ENCODE results near the gene ENAH. TPM values are rescaled to one million over a fixed set of nuclear protein-coding genes. Genes with fewer than 3 reads are reported as not detected.

ENAH gene
- polyA plus RNA-seq, 1 of the 3 experiments (the other 2 are of a cell fraction) = 48.9 TPM

DNA sequence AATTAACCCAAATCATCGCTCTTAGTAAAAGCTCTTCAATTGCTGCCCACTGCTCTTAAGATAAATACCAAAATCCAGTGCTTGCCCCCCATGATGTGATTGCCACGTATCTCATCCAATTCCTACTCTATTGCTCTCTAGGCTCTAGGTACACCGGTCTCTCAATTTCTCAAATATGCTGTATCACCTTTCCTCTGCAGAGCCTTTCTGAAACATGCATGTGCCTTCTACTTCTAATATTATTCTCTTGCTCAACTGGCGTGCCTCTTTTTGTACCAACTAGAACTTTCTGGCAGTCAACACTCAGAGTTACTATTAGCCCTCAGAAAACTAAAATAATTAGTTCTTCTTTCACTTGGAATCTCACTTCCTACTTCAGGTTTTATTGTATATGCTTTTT, 113.3 kb downstream of the ENAH start:
- Histone ChIP-seq H3K36me3 (replicated peaks in 1 of 2; ENCODE audit: control insufficient read depth in 1 of 2, insufficient read depth in 2 of 2, low read length in 1 of 2) (peaks cover 13 to 22% of the 10 kb centered on the region in 2 experiments), H3F3A (replicated peaks; ENCODE audit: insufficient read depth) (peaks cover 8% of the 10 kb centered on the region), H3K9me2 (no peaks in the 10 kb centered on the region), H3K9me3 (no peaks in the 10 kb centered on the region), H3K79me2 (ENCODE audit: insufficient read depth) (peaks cover 100% of the 10 kb centered on the region), H3K27ac (ENCODE audit: low read depth in 2 of 2, low read length in 1 of 2) (peak overlapping the region in 1 of 2 experiments; percentile 73; a peak in 2 of 4 replicates), H4K20me1 (ENCODE audit: insufficient read depth) (peaks cover 73% of the 10 kb centered on the region), H3K4me1 (ENCODE audit: control insufficient read depth in 1 of 2, insufficient read depth in 2 of 2, low read depth in 1 of 2, low read length in 1 of 2) (peaks cover 29 to 43% of the 10 kb centered on the region in 2 experiments; a peak in 3 of 4 replicates), H3K4me3 (ENCODE audit: low read depth in 2 of 2, low read length in 1 of 2) (no peak overlapping the region), H3K27me3 (ENCODE audit: insufficient read depth) (no peaks in the 10 kb centered on the region), H3K9ac (no peak overlapping the region), H2AFZ (ENCODE audit: low read depth) (no peak overlapping the region), H3K4me2 (no peak overlapping the region)
- CTCF ChIA-PET = interaction anchor here (1.0 to 1.8 kb wide), 2 partner anchors 14 to 65 kb away, joined by 4 to 5 read pairs; no protein-coding TSS in a partner anchor
- DNase-seq = no peak
- POLR2A ChIA-PET = no interaction called here
- TF ChIP-seq NRF1 (IDR thresholded peaks at IDR 0.05; ENCODE audit: low read depth, low read length) (no peak), SIN3A (IDR thresholded peaks at IDR 0.05; ENCODE audit: borderline replicate concordance, low read depth, low read length) (no peak), TAF1 (IDR thresholded peaks at IDR 0.05; ENCODE audit: borderline replicate concordance, low read depth, low read length) (no peak), GABPA (IDR thresholded peaks at IDR 0.05; ENCODE audit: low read depth) (no peak), RFX5 (IDR thresholded peaks at IDR 0.05; ENCODE audit: low read length) (no peak), FOXM1 (IDR thresholded peaks at IDR 0.05; ENCODE audit: low read depth) (no peak), NFIC (IDR thresholded peaks at IDR 0.05; ENCODE audit: borderline replicate concordance) (no peak), JUND (IDR thresholded peaks at IDR 0.05) (no peak), EP300 (IDR thresholded peaks at IDR 0.05; ENCODE audit: borderline replicate concordance in 1 of 2, low read depth in 1 of 2, low read length in 1 of 2) (no peak), ELF1 (IDR thresholded peaks at IDR 0.05) (no peak), SMC3 (IDR thresholded peaks at IDR 0.05; ENCODE audit: low read depth, low read length) (no peak), FOSL2 (IDR thresholded peaks at IDR 0.05; ENCODE audit: borderline replicate concordance, low read depth) (no peak)
- 94% methylated on average over 4 of the region's 4 CpGs for WGBS (ENCODE audit: low lambda C conversion rate)

GRCh38 chr1:225539069-225539468, 113.9 kb downstream of the ENAH start:
- Histone ChIP-seq H3K9ac (no peak overlapping the region), H3K36me3 (replicated peaks in 1 of 2; ENCODE audit: control insufficient read depth in 1 of 2, insufficient read depth in 2 of 2, low read length in 1 of 2) (peaks cover 16 to 22% of the 10 kb centered on the region in 2 experiments), H3K4me3 (ENCODE audit: low read depth in 2 of 2, low read length in 1 of 2) (no peak overlapping the region), H3K4me2 (no peak overlapping the region), H3K27ac (ENCODE audit: low read depth in 2 of 2, low read length in 1 of 2) (peak overlapping the region in 1 of 2 experiments; percentile 73; a peak in 2 of 4 replicates), H3K27me3 (ENCODE audit: insufficient read depth) (no peaks in the 10 kb centered on the region), H3F3A (replicated peaks; ENCODE audit: insufficient read depth) (peaks cover 11% of the 10 kb centered on the region), H3K4me1 (ENCODE audit: control insufficient read depth in 1 of 2, insufficient read depth in 2 of 2, low read depth in 1 of 2, low read length in 1 of 2) (peaks cover 33 to 47% of the 10 kb centered on the region in 2 experiments; a peak in 3 of 4 replicates), H3K9me3 (no peaks in the 10 kb centered on the region), H3K9me2 (no peaks in the 10 kb centered on the region), H3K79me2 (ENCODE audit: insufficient read depth) (peaks cover 100% of the 10 kb centered on the region), H2AFZ (ENCODE audit: low read depth) (no peak overlapping the region), H4K20me1 (ENCODE audit: insufficient read depth) (peaks cover 74% of the 10 kb centered on the region)
- CTCF ChIA-PET = interaction anchor here (1.0 to 1.8 kb wide), 2 partner anchors 15 to 64 kb away, joined by 4 to 5 read pairs; no protein-coding TSS in a partner anchor
- no peak for TF ChIP-seq FOSL2 (IDR thresholded peaks at IDR 0.05; ENCODE audit: borderline replicate concordance, low read depth)
- TF ChIP-seq IRF3 (IDR thresholded peaks at IDR 0.05; ENCODE audit: low read depth, low read length) = no peak
- DNase-seq = no peak
- POLR2A ChIA-PET = no interaction called here
- WGBS (ENCODE audit: low lambda C conversion rate) = 94% methylated on average over 1 of the region's 1 CpG
